ENCODE data around the gene HSBP1.

HSBP1 gene

DNA sequence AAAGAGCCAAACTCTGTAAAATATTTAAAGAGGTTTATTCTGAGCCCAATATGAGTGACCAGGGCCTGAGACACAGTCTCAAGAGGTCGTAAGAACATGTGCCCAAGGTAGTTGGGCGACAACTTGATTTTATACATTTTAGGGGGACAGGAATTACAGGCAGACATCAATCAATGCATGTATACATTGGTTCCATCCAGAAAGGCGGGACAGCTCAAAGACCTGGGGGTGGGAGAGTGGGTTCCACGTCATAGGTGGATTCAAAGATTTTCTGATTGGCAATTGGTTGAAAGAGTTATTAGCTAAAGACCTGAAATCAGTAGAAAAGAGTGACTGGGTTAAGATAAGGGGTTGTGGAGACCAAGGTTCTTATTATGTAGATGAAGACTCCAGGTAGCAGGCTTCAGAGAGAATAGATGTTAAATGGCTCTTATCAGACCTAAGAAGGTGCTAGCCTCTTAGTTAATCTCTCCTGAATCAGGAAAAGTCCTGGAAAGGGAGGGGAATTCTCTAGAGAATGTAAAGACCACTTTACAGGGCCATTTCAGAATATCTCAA is 32.4 kb downstream of the HSBP1 start:
- DNase-seq (ENCODE audit: low read depth), result no peak

GRCh38 chr16:83842291-83842690 is 34.5 kb downstream of the HSBP1 start:
- no peak for DNase-seq (ENCODE audit: low read depth)

DNA sequence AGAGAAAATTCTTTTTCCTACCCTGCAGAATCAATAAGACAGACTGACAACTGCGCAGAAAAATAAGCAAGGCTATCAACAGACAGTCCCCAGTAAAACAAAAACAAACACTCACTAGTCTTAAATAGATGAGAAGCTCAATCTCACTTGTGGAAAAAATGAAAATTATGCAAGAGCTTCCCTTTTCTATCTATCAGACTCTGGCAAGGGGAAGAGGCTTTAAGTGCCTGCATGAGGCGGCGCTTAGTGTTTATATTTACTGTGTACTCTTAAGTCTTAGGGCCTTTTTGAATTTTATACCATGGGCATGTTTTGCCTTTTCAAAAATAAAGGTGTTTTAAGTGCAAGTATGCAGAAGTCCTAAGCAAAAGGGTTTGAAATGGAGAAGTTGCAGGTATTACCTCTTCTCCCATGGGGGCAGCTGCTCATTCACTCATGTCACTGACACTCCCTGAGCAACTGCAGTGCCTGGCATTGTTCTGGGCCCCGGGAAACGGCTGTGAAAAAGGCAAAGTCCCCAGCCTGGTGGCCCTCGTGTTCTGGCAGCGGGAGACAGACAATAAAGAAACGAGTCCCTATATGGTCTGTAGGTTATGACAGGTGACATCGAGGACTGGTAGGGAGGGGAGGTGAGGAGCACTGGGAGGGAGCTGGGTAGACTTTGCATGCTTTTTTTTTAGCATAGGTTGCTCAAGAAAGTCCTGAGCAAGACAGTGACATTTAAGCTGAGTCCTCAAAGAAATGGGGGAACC is 35.2 kb downstream of the HSBP1 start:
- DNase-seq (ENCODE audit: low read depth), result no peak

DNA sequence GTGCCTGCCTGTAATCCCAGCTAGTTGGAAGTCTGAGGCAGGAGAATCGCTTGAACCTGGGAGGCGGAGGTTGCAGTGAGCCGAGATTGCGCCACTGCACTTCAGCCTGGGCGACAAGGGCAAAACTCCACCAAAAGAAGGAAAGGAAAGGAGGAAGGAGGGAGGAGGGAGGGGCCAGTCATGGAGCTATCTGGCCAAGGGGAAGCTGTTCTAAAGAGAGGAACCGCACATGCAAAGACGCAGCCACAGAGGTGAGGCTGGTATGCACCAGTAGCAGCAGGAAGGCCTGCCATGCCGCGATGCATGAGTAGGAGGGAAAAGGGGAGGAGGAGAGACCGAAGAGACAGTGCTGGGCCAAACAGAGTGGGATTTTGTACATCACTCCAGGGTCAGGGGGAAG is 35.9 kb downstream of the HSBP1 start:
- DNase-seq (ENCODE audit: low read depth), result no peak

GRCh38 chr16:83845263-83845662 is 37.5 kb downstream of the HSBP1 start:
- no peak for DNase-seq (ENCODE audit: low read depth)

DNA sequence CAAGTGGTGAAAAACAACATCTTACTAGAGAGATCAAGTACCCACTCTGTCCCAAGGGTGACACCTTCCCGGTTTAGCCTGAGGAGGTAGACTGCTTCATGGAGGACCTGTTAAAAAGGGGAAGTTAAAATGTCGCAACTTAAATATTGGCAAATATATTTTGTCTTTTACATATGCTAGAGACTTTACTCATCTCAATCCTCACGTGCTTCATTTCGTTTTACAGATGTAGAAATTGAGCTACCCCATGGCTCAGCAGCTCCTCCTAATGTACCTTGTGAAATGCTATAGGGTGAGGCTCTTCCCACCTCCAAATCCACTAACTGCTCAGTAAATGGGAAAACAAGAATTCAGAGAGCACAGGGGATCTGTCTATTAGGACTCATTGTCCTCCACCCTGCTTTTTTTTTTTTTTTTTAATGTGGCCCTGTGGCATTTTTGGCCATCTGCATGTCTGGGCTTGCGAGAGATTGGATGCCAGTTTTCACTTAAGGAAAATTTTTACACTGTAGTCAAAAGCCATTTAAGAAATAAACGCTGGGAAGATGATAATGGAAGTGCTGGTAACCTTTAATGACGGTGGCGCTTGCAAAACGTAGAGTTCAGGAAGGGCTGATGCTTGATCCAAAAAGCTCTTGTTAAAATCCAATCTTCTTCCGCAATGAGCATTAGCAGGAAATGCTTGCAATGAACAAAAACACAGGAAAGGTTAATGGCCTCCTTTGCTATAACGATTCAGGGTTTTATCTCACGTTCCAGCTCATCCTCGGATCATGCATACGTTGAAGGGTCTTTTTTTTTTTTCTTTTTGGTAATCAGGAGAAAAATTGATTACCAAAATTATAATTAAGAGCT is 39.8 kb downstream of the HSBP1 start:
- no peak for DNase-seq (ENCODE audit: low read depth)

- no peak for DNase-seq (ENCODE audit: low read depth)
Observed at GRCh38 chr16:83849421-83849820, 41.6 kb downstream of the HSBP1 start.

DNA sequence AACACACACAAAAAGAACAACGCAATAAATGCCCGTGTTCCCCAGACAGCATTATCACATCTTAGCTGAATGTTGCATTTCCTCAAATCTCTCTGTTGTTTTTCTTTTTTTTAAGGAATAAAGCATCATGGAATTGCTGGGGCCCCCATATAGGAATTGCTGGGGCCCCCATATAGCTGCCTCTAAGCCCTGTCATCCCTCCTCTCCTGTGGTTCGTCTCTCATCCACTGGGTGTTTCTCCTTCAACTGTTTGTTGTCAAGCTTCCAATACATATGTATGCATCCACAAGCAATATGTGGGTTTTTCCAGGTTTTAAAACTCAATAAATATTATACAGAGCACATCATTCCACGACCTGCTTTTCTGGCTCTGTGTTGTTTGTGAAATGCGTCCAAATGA is 43.2 kb downstream of the HSBP1 start:
- no peak for DNase-seq (ENCODE audit: low read depth)

- DNase-seq (ENCODE audit: low read depth), result no peak
Observed at GRCh38 chr16:83851473-83851872, 43.7 kb downstream of the HSBP1 start.

DNA sequence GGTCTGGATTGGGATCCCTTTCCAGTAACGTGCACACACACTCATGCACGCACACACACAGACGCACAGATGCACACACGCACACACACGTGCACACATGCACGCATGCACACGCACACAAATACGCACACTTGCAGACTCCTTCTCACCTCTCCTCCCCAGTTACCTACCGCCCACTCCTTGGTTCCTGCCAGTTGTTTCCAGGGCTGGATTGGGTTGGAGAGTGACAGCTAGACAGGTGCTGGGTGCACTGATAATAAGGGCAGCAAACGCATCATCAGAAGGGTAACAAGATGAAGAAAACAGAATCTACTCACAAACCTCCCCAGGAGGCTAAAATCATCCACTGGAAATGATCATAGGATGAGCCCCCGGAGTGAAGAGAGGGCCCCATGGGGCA is 45.0 kb downstream of the HSBP1 start:
- DNase-seq (ENCODE audit: low read depth), result no peak

GRCh38 chr16:83853834-83854233 is 46.1 kb downstream of the HSBP1 start:
- no peak for DNase-seq (ENCODE audit: low read depth)

DNA sequence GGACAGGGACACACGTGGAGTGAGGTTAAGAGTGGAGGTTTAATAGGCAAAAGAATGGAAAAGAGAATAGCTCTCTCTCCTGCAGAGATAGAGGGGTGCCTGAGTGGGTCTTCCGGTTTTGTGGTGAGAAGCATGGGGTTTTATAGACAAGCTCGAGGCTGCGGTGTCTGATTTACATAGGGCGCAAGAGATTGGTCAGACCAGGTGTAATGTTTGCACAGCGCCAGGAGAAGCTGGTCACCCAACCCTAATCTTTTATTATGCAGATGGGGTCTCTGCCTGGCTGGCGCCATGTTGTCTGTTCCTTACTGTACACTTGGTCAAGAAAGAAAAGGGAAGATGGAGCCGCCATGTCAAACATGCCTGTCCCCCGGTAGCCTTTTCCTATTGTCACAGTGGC is 46.6 kb downstream of the HSBP1 start:
- no peak for DNase-seq (ENCODE audit: low read depth)

DNA sequence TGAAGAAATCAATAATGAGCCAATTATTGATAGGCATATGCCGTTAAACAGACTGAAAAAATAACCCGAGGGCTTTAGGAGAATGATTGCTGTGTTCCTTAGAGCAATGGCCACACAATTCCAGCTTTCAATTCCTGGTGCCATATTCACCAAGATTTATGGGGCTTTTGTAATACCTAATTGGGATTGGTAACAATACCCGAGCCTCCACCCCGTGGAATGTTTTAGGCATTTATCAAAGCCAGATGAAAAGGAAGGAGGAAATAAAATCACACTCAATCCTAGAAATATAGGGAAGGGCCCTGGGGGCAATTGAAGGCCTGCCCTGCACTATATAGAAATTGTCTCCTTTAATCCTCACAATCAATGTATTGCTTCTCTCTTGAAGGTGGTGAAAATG is 49.0 kb downstream of the HSBP1 start:
- DNase-seq (ENCODE audit: low read depth), result no peak

DNA sequence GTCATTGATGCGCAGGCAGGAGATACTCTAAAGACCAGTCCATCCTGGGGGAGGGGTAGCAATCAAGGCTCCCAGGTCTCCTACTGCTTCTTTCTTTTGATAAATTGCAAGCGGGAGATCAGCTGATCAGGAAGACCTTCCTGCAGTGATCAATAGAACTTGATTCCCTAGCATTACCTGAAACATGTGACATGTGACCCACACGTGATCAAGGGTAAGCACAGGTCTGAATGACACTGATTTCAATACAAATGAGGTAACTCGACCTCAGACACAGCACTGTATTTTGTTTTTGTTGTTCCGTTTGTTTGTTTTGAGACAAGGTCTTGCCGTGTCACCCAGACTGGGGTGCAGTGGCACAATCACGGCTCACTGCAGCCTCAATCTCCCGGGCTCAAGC is 51.5 kb downstream of the HSBP1 start:
- no peak for DNase-seq (ENCODE audit: low read depth)

- no peak for DNase-seq (ENCODE audit: low read depth)
Observed at GRCh38 chr16:83862661-83863060, 54.9 kb downstream of the HSBP1 start.

- no peak for DNase-seq (ENCODE audit: low read depth)
Observed at GRCh38 chr16:83863682-83864081, 55.9 kb downstream of the HSBP1 start.
